ENCODE measurements around the gene LEKR1. TPM values are rescaled to one million over a fixed set of nuclear protein-coding genes. Genes with fewer than 3 reads are reported as not detected.
"Not testable (repeated sequence)": the region's sequence is repeated elsewhere in the genome, so short reads cannot be mapped to it uniquely, and the experiment has no call there.

Gene LEKR1
- total and polyA plus RNA-seq, 3 donors from 2014 or later = 9.7 to 23.0 (median 22.9) TPM

GRCh38 chr3:156795890-156796481, 30.2 kb upstream of the LEKR1 start:
- TF ChIP-seq, protein P1, sequence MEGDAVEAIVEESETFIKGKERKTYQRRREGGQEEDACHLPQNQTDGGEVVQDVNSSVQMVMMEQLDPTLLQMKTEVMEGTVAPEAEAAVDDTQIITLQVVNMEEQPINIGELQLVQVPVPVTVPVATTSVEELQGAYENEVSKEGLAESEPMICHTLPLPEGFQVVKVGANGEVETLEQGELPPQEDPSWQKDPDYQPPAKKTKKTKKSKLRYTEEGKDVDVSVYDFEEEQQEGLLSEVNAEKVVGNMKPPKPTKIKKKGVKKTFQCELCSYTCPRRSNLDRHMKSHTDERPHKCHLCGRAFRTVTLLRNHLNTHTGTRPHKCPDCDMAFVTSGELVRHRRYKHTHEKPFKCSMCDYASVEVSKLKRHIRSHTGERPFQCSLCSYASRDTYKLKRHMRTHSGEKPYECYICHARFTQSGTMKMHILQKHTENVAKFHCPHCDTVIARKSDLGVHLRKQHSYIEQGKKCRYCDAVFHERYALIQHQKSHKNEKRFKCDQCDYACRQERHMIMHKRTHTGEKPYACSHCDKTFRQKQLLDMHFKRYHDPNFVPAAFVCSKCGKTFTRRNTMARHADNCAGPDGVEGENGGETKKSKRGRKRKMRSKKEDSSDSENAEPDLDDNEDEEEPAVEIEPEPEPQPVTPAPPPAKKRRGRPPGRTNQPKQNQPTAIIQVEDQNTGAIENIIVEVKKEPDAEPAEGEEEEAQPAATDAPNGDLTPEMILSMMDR (IDR thresholded peaks at IDR 0.05) = no peak
- no peak for TF ChIP-seq POLR2A (IDR thresholded peaks at IDR 0.05)
- DNase-seq = no peak
- Histone ChIP-seq H3K36me3 (ENCODE audit: low read depth, missing control alignments) (no peaks in the 10 kb centered on the region), H3K27me3 (no peaks in the 10 kb centered on the region), H3K9me3 (no peaks in the 10 kb centered on the region), H3K27ac (no peak overlapping the region), H3K4me3 (no peak overlapping the region), H3K4me1 (no peaks in the 10 kb centered on the region)
- intact Hi-C loops (cut with DNase I; ENCODE audit: low total_unique reads) = no loop called here

DNA sequence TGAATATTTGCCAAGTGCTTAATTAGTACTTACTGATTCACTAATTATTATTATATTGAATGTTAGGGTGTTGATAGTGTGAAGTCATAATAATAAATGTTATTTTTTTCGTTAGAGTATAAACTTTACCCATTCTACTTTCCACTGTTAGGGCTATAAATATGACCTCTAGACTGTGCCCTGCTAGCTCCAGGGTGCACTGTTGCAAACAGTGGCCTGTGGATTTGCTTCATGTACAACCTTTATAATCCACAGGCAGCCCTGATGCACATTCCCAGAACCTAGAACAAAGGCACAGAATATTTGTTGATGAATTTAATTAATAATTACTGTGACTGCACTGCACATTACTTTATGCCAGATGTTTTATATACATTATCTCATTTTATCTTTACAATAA, 28.8 kb upstream of the LEKR1 start:
- H3K4me1 ChIP-seq = no peaks in the 10 kb centered on the region
- no peak for DNase-seq
- no peak for TF ChIP-seq POLR2A (IDR thresholded peaks at IDR 0.05)
- TF ChIP-seq, protein P1 (IDR thresholded peaks at IDR 0.05) = no peak
- intact Hi-C loops (cut with DNase I; ENCODE audit: low total_unique reads) = no loop called here
- H3K36me3 ChIP-seq (ENCODE audit: low read depth, missing control alignments) = no peaks in the 10 kb centered on the region
- WGBS, 2 donors = 85 to 88% methylated on average over 1 of the region's 1 CpG
- no peaks in the 10 kb centered on the region for H3K9me3 ChIP-seq
- H3K27me3 ChIP-seq = no peaks in the 10 kb centered on the region
- no peak overlapping the region for H3K27ac ChIP-seq
- H3K4me3 ChIP-seq = no peak overlapping the region

DNA sequence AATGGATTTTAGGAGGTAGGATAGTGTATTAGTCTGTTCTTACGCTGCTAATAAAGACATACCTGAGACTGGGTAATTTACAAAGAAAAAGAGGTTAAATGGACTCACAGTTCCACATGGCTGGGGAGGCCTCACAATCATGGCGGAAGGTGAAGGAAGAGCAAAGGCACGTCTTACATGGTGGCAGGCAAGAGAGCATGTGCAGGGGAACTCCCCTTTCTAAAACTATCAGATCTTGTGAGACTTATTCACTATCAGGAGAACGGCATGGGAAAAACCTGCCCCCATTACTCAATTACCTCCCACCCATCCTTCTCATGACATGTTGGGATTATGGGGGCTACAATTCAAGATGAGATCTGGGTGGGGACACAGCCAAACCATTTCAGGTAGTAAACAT, 25.9 kb upstream of the LEKR1 start:
- H3K9me3 ChIP-seq; H3K4me1 ChIP-seq; H3K36me3 ChIP-seq (ENCODE audit: low read depth, missing control alignments); intact Hi-C loops (cut with DNase I; ENCODE audit: low total_unique reads); H3K4me3 ChIP-seq; H3K27me3 ChIP-seq; DNase-seq; H3K27ac ChIP-seq: not testable (repeated sequence)
- 93 to 96% methylated on average over 4 of the region's 4 CpGs for WGBS, 2 donors

DNA sequence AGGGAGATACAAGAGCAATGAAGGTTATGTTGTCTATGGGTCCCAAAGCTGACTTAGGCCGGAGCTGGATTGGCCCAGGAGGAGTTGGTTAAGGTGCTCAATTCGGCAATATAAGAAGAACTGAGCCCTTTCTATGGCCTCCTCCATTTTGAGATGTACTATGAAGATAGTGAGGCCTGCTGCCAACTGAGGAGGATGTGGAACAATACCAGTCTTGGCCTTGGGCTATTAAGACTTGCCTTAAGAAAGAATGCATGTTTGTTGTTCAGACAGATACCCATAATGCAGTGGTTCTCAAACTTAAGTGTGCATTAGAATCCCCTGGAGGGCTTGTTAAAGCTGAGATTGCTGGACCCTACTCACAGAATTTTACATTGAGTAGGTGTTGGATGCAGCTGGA, 24.4 kb upstream of the LEKR1 start:
- WGBS, 2 donors = 95% methylated on average over 2 of the region's 2 CpGs
- intact Hi-C loops (cut with DNase I; ENCODE audit: low total_unique reads) = no loop called here
- Histone ChIP-seq H3K9me3 (no peaks in the 10 kb centered on the region), H3K27me3 (no peaks in the 10 kb centered on the region), H3K4me1 (no peaks in the 10 kb centered on the region), H3K4me3 (no peak overlapping the region), H3K36me3 (ENCODE audit: low read depth, missing control alignments) (no peaks in the 10 kb centered on the region), H3K27ac (no peak overlapping the region)
- no peak for DNase-seq
- TF ChIP-seq, protein P1 (IDR thresholded peaks at IDR 0.05) = no peak
- TF ChIP-seq POLR2A (IDR thresholded peaks at IDR 0.05) = no peak

DNA sequence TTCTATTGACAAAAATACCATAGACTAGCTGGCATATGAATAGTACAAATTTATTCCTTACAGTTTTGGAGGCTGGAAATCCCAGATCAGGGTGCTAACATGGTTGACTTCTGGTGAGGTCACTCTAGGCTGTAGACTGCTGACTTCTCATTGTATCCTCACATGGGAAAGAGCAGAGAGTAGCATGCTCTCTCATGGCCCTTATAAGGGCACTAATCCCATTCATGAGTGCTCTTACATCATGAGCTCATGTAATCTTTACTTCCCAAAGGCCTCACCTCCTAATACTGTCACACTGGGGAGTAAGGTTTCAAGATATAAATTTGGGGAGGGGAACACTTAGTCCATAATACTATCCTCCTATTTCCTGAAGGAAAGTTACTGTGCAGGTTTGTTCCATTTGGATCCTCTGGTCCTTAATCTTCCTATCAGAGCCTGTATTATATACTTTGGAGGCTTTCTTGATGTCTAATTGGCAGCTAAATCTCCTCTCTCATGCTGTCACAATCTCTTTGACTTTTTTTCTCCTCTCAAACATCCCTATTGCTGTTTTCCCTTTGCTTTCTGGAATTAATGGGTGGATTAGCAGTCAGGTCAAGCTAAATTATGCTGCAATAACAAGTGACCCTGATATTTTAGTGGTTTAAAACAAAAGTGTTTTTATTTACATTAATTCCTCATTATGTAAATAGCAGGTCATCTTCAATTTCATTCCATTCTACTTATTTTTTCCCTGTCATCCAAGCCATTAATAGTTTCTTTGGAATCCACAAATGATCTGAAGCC, 23.1 kb upstream of the LEKR1 start:
- no peaks in the 10 kb centered on the region for H3K4me1 ChIP-seq
- no peak overlapping the region for H3K4me3 ChIP-seq
- H3K9me3 ChIP-seq = no peaks in the 10 kb centered on the region
- intact Hi-C loops (cut with DNase I; ENCODE audit: low total_unique reads) = no loop called here
- H3K36me3 ChIP-seq (ENCODE audit: low read depth, missing control alignments) = no peaks in the 10 kb centered on the region
- no peaks in the 10 kb centered on the region for H3K27me3 ChIP-seq
- no peak overlapping the region for H3K27ac ChIP-seq
- no peak for TF ChIP-seq POLR2A (IDR thresholded peaks at IDR 0.05)
- TF ChIP-seq, protein P1 (IDR thresholded peaks at IDR 0.05) = no peak
- DNase-seq = no peak

Data from testis (tissue), 3 donors.